ENCODE data around the gene SCGN.

Gene SCGN

GRCh38 chr6:25691894-25692293 is 39.9 kb downstream of the SCGN start:
- no peak for DNase-seq

GRCh38 chr6:25692472-25692871 is 40.5 kb downstream of the SCGN start:
- no peak for DNase-seq

- no peak for DNase-seq
Measured at GRCh38 chr6:25694366-25694765, 42.4 kb downstream of the SCGN start.

GRCh38 chr6:25695671-25696070 is 43.7 kb downstream of the SCGN start:
- DNase-seq, result no peak

- DNase-seq, result no peak
Measured at GRCh38 chr6:25697537-25698340, 45.7 kb downstream of the SCGN start.

- DNase-seq, result peak; percentile 20
Measured at GRCh38 chr6:25698631-25699030, 46.6 kb downstream of the SCGN start.

- DNase-seq, result no peak
Measured at GRCh38 chr6:25699649-25700048, 47.6 kb downstream of the SCGN start.

GRCh38 chr6:25700761-25701160 is 48.7 kb downstream of the SCGN start:
- no peak for DNase-seq

- no peak for DNase-seq
Measured at GRCh38 chr6:25701807-25702206, 49.8 kb downstream of the SCGN start.

GRCh38 chr6:25703005-25703404 is 51.0 kb downstream of the SCGN start:
- no peak for DNase-seq

- no peak for DNase-seq
Measured at GRCh38 chr6:25704001-25704400, 52.0 kb downstream of the SCGN start.

- DNase-seq, result no peak
Measured at GRCh38 chr6:25706314-25707014, 54.4 kb downstream of the SCGN start.

- no peak for DNase-seq
Measured at GRCh38 chr6:25709761-25710160, 57.7 kb downstream of the SCGN start.

- DNase-seq, result no peak
Measured at GRCh38 chr6:25710287-25710686, 58.3 kb downstream of the SCGN start.

GRCh38 chr6:25713824-25714223 is 61.8 kb downstream of the SCGN start:
- DNase-seq, result no peak

GRCh38 chr6:25714765-25715164 is 62.8 kb downstream of the SCGN start:
- no peak for DNase-seq

GRCh38 chr6:25715794-25716193 is 63.8 kb downstream of the SCGN start:
- DNase-seq, result no peak

GRCh38 chr6:25717866-25718740 is 66.1 kb downstream of the SCGN start:
- DNase-seq, result peak; percentile 43

- no peak for DNase-seq
Measured at GRCh38 chr6:25726122-25726911, 74.3 kb downstream of the SCGN start.

GRCh38 chr6:25727028-25727427 is 75.0 kb downstream of the SCGN start:
- no peak for DNase-seq

- no peak for DNase-seq
Measured at GRCh38 chr6:25730907-25731306, 78.9 kb downstream of the SCGN start.

GRCh38 chr6:25731721-25732120 is 79.7 kb downstream of the SCGN start:
- DNase-seq, result no peak
